ENCODE measurements around the gene PROKR2. TPM values are rescaled to one million over a fixed set of nuclear protein-coding genes. Genes with fewer than 3 reads are reported as not detected.

The PROKR2 gene

DNA sequence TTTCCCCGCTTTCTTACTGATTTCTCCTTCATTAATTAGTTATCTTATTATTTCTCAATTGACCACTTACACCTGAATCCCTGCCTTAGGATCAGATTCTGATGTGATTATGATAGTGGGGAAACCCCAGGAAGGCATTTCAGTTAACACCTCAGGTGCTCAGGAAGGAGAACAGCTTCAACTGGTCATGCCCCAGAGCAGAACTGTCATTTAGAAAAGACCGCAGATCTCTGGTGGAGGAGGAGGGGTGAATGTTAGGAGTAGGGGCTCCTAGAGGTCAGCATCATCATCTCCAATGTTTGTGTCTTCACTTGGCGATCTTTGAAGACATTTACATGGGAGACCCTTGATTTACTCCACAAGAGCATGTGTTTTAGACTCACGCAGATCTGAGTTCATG is 44.5 kb downstream of the PROKR2 start:
- DNase-seq = no peak
- Histone ChIP-seq H3K4me1 (ENCODE audit: control insufficient read depth, low read depth, low read length) (no peaks in the 10 kb centered on the region), H4K8ac (ENCODE audit: low read depth, low read length) (no peak overlapping the region), H3K27ac (ENCODE audit: low read depth, low read length) (no peak overlapping the region), H3K18ac (ENCODE audit: low read length) (no peak overlapping the region), H3K79me1 (ENCODE audit: low read length) (no peaks in the 10 kb centered on the region), H2BK15ac (replicated peaks; ENCODE audit: low read depth) (no peak overlapping the region), H3K23ac (ENCODE audit: low read length) (no peak overlapping the region), H3K4me3 (ENCODE audit: low read length) (no peak overlapping the region), H4K5ac (ENCODE audit: low read length) (no peak overlapping the region), H3K36me3 (ENCODE audit: control insufficient read depth, insufficient read depth, low read length) (no peaks in the 10 kb centered on the region), H3K4me2 (ENCODE audit: low read length) (no peak overlapping the region), H2BK120ac (ENCODE audit: low read depth, low read length) (no peak overlapping the region), H3K4ac (ENCODE audit: low read depth, low read length) (no peak overlapping the region), H3K27me3 (ENCODE audit: insufficient read depth, low read length, poor library complexity) (no peaks in the 10 kb centered on the region), H3K56ac (ENCODE audit: low read length) (no peak overlapping the region), H2AK5ac (ENCODE audit: low read length) (no peak overlapping the region), H3K9ac (ENCODE audit: low read length) (no peak overlapping the region), H2BK5ac (ENCODE audit: low read length) (no peak overlapping the region), H3K79me2 (ENCODE audit: control insufficient read depth, insufficient read depth, low read length) (no peaks in the 10 kb centered on the region)
- WGBS (ENCODE audit: extremely low coverage, insufficient coverage, low lambda C conversion rate) = no CpG with 5 or more reads among the region's 4 CpGs

DNA sequence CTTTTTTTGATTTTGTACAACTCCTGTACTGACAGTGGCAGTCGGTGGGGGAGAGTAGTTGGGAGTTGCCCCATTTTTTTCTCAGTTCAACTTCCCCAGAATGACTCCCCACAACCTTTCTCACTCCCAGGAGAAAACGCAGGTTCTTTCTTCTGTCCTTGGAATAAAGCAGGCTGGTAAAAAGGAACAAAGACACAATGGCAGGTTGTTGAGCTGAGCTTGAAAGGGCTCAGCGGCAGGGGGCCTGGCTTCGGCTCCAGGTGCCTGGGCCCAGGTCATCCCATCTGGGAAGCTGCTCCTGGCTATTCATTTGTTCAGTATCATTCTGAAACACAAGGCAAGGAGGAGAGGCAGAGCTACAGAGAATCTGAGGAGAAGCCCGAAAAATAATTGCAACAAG is 46.2 kb downstream of the PROKR2 start:
- no peaks in the 10 kb centered on the region for H3K79me2 ChIP-seq (ENCODE audit: control insufficient read depth, insufficient read depth, low read length)
- no peak overlapping the region for H3K9ac ChIP-seq (ENCODE audit: low read length)
- H4K8ac ChIP-seq (ENCODE audit: low read depth, low read length) = no peak overlapping the region
- H3K18ac ChIP-seq (ENCODE audit: low read length) = no peak overlapping the region
- no peak overlapping the region for H2BK5ac ChIP-seq (ENCODE audit: low read length)
- no peak overlapping the region for H2BK15ac ChIP-seq (replicated peaks; ENCODE audit: low read depth)
- H3K23ac ChIP-seq (ENCODE audit: low read length) = no peak overlapping the region
- H3K36me3 ChIP-seq (ENCODE audit: control insufficient read depth, insufficient read depth, low read length) = no peaks in the 10 kb centered on the region
- H3K4ac ChIP-seq (ENCODE audit: low read depth, low read length) = no peak overlapping the region
- DNase-seq = no peak
- H4K5ac ChIP-seq (ENCODE audit: low read length) = no peak overlapping the region
- H3K56ac ChIP-seq (ENCODE audit: low read length) = no peak overlapping the region
- H3K4me3 ChIP-seq (ENCODE audit: low read length) = no peak overlapping the region
- H3K27me3 ChIP-seq (ENCODE audit: insufficient read depth, low read length, poor library complexity) = no peaks in the 10 kb centered on the region
- no CpG with 5 or more reads among the region's 5 CpGs for WGBS (ENCODE audit: extremely low coverage, insufficient coverage, low lambda C conversion rate)
- no peak overlapping the region for H3K4me2 ChIP-seq (ENCODE audit: low read length)
- no peak overlapping the region for H3K27ac ChIP-seq (ENCODE audit: low read depth, low read length)
- H2AK5ac ChIP-seq (ENCODE audit: low read length) = no peak overlapping the region
- H3K4me1 ChIP-seq (ENCODE audit: control insufficient read depth, low read depth, low read length) = no peaks in the 10 kb centered on the region
- H3K79me1 ChIP-seq (ENCODE audit: low read length) = no peaks in the 10 kb centered on the region
- H2BK120ac ChIP-seq (ENCODE audit: low read depth, low read length) = no peak overlapping the region

DNA sequence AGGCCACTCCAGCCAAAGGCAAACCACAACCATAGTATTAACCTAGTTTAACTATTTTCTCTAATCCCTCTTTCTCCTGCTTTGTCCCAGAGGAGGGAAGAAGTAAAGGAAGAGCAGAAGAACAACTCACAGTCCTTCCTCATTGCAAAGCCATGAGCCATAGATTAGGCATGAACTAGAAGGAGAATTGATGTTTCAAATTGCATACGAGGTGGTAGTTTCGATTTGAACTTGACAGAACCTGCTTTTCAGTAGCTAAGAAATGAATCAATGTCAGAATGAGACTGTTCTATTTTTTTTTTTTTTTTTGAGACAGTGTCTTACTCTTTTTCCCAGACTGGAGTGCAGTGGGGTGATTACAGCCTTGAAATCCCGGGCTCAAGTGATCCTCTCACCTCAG is 48.3 kb downstream of the PROKR2 start:
- Histone ChIP-seq H3K4ac (ENCODE audit: low read depth, low read length) (no peak overlapping the region), H3K36me3 (ENCODE audit: control insufficient read depth, insufficient read depth, low read length) (no peaks in the 10 kb centered on the region), H2BK120ac (ENCODE audit: low read depth, low read length) (no peak overlapping the region), H2AK5ac (ENCODE audit: low read length) (no peak overlapping the region), H3K27me3 (ENCODE audit: insufficient read depth, low read length, poor library complexity) (no peaks in the 10 kb centered on the region), H3K4me2 (ENCODE audit: low read length) (no peak overlapping the region), H4K8ac (ENCODE audit: low read depth, low read length) (no peak overlapping the region), H2BK15ac (replicated peaks; ENCODE audit: low read depth) (no peak overlapping the region), H3K4me3 (ENCODE audit: low read length) (no peak overlapping the region), H3K18ac (ENCODE audit: low read length) (no peak overlapping the region), H2BK5ac (ENCODE audit: low read length) (no peak overlapping the region), H3K9ac (ENCODE audit: low read length) (no peak overlapping the region), H3K23ac (ENCODE audit: low read length) (no peak overlapping the region), H3K4me1 (ENCODE audit: control insufficient read depth, low read depth, low read length) (no peaks in the 10 kb centered on the region), H3K79me2 (ENCODE audit: control insufficient read depth, insufficient read depth, low read length) (no peaks in the 10 kb centered on the region), H4K5ac (ENCODE audit: low read length) (no peak overlapping the region), H3K56ac (ENCODE audit: low read length) (no peak overlapping the region), H3K27ac (ENCODE audit: low read depth, low read length) (no peak overlapping the region), H3K79me1 (ENCODE audit: low read length) (no peaks in the 10 kb centered on the region)
- DNase-seq = no peak
- no CpG with 5 or more reads among the region's 3 CpGs for WGBS (ENCODE audit: extremely low coverage, insufficient coverage, low lambda C conversion rate)

DNA sequence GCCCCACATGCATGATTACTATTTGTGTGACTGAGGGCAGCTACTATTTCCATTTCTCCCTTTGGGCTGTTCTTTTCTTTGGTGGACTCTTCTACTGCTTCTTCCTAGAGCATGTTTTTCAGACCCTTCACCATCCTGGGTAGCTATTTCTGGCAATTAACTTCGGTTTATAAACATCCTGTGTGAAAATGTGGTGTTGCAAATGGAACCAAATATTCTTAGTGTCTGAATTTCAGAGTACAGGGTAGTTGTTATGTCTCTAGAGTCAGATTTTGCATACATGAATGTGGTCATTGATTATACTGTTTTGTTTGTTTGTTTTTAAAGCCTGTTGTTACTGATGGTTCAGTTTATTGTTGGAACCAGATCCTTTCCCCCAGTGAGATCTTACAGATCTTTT is 49.7 kb downstream of the PROKR2 start:
- no peak overlapping the region for H2BK120ac ChIP-seq (ENCODE audit: low read depth, low read length)
- no peak overlapping the region for H3K4me2 ChIP-seq (ENCODE audit: low read length)
- H3K9ac ChIP-seq (ENCODE audit: low read length) = no peak overlapping the region
- H3K36me3 ChIP-seq (ENCODE audit: control insufficient read depth, insufficient read depth, low read length) = no peaks in the 10 kb centered on the region
- H3K79me2 ChIP-seq (ENCODE audit: control insufficient read depth, insufficient read depth, low read length) = no peaks in the 10 kb centered on the region
- no peak overlapping the region for H3K4ac ChIP-seq (ENCODE audit: low read depth, low read length)
- H3K79me1 ChIP-seq (ENCODE audit: low read length) = no peaks in the 10 kb centered on the region
- no peak overlapping the region for H2AK5ac ChIP-seq (ENCODE audit: low read length)
- H3K27me3 ChIP-seq (ENCODE audit: insufficient read depth, low read length, poor library complexity) = no peaks in the 10 kb centered on the region
- H3K23ac ChIP-seq (ENCODE audit: low read length) = no peak overlapping the region
- no peak overlapping the region for H3K4me3 ChIP-seq (ENCODE audit: low read length)
- no peak for DNase-seq
- H3K4me1 ChIP-seq (ENCODE audit: control insufficient read depth, low read depth, low read length) = no peaks in the 10 kb centered on the region
- no peak overlapping the region for H2BK15ac ChIP-seq (replicated peaks; ENCODE audit: low read depth)
- no CpG with 5 or more reads among the region's 1 CpG for WGBS (ENCODE audit: extremely low coverage, insufficient coverage, low lambda C conversion rate)
- H2BK5ac ChIP-seq (ENCODE audit: low read length) = no peak overlapping the region
- no peak overlapping the region for H4K5ac ChIP-seq (ENCODE audit: low read length)
- H4K8ac ChIP-seq (ENCODE audit: low read depth, low read length) = no peak overlapping the region
- H3K56ac ChIP-seq (ENCODE audit: low read length) = no peak overlapping the region
- H3K27ac ChIP-seq (ENCODE audit: low read depth, low read length) = no peak overlapping the region
- H3K18ac ChIP-seq (ENCODE audit: low read length) = no peak overlapping the region

Small RNAs within 50 kb of the gene (small RNA-seq; reads per million reads assigned to genes)
- not detected for gene RNA5-8SP7 (ENCODE audit: insufficient read depth)

All from mesendoderm (in vitro differentiated cells).